Fibroblast of pulmonary artery (primary cell): Measurements from ENCODE around the gene RCAN2.

Experiments
- DNase-seq: peaks from one replicate; pipeline ENCODE4 v3.0.0-alpha.2; 2010; ENCODE audit warnings: low read depth
- H3K4me3 ChIP-seq: replicated peaks from 2 replicates; pipeline ENCODE4 v1.5.1; 2011; ENCODE audit warnings: low read depth, mild to moderate bottlenecking, control low read depth, low read length, moderate library complexity
- TF ChIP-seq, protein P1 (sequence below): IDR thresholded peaks from 2 replicates; pipeline ENCODE4 v1.5.1; 2011; ENCODE audit warnings: mild to moderate bottlenecking, control low read depth, low read length, inconsistent platforms; ENCODE audit errors: missing control alignments

The RCAN2 gene

DNA sequence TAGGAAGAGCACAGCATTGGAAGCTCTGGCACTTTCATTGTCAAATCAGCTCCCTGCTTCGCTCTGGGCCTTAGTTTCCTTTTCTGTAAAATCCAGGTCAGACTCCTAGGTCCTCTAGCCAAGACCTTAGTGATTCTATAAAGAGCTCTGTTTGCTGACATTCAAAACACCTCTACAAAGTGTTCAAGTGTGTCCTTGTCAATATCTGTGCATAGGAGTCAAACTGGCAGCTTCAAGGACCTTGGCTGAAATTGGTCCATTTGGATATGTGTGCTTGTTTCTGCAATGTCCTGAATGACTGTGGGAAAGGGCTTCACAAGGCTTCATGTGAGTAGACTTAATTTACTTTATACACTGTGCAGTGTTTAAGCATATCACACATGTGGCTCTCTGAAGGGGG lies 246.6 kb downstream of the RCAN2 start:
- DNase-seq = no peak
- TF ChIP-seq, protein P1, sequence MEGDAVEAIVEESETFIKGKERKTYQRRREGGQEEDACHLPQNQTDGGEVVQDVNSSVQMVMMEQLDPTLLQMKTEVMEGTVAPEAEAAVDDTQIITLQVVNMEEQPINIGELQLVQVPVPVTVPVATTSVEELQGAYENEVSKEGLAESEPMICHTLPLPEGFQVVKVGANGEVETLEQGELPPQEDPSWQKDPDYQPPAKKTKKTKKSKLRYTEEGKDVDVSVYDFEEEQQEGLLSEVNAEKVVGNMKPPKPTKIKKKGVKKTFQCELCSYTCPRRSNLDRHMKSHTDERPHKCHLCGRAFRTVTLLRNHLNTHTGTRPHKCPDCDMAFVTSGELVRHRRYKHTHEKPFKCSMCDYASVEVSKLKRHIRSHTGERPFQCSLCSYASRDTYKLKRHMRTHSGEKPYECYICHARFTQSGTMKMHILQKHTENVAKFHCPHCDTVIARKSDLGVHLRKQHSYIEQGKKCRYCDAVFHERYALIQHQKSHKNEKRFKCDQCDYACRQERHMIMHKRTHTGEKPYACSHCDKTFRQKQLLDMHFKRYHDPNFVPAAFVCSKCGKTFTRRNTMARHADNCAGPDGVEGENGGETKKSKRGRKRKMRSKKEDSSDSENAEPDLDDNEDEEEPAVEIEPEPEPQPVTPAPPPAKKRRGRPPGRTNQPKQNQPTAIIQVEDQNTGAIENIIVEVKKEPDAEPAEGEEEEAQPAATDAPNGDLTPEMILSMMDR = no peak
- no peak overlapping the region for H3K4me3 ChIP-seq

DNA sequence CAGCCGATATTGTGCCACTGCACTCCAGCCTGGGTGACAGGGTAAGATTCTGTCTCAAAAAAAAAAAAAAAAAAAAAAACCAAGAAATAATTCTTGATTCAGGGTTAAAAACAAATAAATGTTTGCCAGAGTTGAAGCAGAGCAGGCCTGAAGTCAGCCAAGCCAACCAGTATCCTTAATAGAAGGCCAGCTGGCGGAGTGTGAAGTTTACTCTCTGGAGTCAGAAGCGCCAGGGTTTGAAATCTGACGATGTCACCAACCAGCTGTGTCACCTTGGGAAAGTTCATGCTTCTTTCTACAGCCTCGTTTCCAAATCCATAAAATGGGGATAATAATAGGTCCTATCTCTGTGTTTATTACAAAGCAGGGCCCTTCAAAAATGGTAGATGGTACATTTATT lies 247.5 kb downstream of the RCAN2 start:
- TF ChIP-seq, protein P1 = no peak
- no peak for DNase-seq
- no peak overlapping the region for H3K4me3 ChIP-seq

DNA sequence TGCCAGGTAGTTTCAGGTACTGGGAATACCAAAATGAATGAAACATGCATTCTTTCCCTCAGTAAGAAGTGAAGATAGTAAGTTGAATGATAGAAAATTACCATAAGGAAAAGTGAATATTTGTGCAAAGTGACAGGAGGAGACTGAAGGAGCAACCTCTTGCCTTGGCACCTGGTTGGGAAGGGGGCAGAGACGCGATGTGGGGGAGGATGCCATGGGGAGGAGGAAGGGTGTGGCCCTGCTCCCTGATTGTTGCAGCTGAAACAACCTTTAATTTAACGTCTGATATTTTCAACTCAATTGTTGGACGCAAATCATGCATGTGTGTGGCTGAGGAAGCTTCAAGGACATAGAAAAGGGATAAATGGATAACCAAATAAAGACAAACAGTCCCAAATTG lies 248.3 kb downstream of the RCAN2 start:
- H3K4me3 ChIP-seq = no peak overlapping the region
- TF ChIP-seq, protein P1 = no peak
- DNase-seq = no peak

- TF ChIP-seq, protein P1 = no peak
- DNase-seq = no peak
Measured at GRCh38 chr6:46240866-46241565, 250.2 kb downstream of the RCAN2 start.

GRCh38 chr6:46236752-46237151 lies 254.5 kb downstream of the RCAN2 start:
- H3K4me3 ChIP-seq = no peak overlapping the region
- TF ChIP-seq, protein P1 = no peak
- no peak for DNase-seq

More at GRCh38 chr6:46240866-46241565, 250.2 kb downstream of the RCAN2 start:
- H3K4me3 ChIP-seq = no peak overlapping the region

- DNase-seq = no peak
- no peak overlapping the region for H3K4me3 ChIP-seq
- TF ChIP-seq, protein P1 = no peak
Measured at GRCh38 chr6:46235242-46235641, 256.0 kb downstream of the RCAN2 start.

GRCh38 chr6:46234700-46235099 lies 256.5 kb downstream of the RCAN2 start:
- TF ChIP-seq, protein P1 = no peak
- no peak overlapping the region for H3K4me3 ChIP-seq
- DNase-seq = no peak
